ENCODE measurements around the gene PITPNB.

PITPNB gene

DNA sequence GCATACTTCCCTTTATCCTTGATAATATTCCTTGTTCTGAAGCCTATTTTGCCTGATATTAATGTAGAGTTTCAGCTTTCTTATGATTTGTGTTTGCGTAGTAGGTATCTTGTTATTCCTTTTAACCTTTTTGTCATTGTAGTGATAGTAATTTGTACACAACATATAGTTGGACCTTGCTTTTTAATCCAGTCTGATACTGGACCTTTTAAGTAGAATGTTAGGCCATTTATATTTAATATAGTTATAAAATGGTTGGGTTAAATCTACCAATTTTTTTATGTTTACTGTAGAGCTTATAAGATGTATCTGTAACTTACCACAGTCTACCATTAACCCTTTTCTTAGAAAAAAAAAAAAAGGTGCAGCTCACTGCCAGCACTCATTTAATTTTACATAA lies 8.6 kb upstream of the PITPNB start:
- no peak for DNase-seq

GRCh38 chr22:27925331-27925730 lies 6.3 kb upstream of the PITPNB start:
- no peak for DNase-seq
- in situ Hi-C loops (cut with HindIII; ENCODE audit: low pct_ligation_motif_present, low pct_unique_long_range_greater_than_20kb, low sequenced_read_pairs) = no loop called here

More for the DNA sequence above, 8.6 kb upstream of the PITPNB start:
- in situ Hi-C loops (cut with HindIII; ENCODE audit: low pct_ligation_motif_present, low pct_unique_long_range_greater_than_20kb, low sequenced_read_pairs) = no loop called here

DNA sequence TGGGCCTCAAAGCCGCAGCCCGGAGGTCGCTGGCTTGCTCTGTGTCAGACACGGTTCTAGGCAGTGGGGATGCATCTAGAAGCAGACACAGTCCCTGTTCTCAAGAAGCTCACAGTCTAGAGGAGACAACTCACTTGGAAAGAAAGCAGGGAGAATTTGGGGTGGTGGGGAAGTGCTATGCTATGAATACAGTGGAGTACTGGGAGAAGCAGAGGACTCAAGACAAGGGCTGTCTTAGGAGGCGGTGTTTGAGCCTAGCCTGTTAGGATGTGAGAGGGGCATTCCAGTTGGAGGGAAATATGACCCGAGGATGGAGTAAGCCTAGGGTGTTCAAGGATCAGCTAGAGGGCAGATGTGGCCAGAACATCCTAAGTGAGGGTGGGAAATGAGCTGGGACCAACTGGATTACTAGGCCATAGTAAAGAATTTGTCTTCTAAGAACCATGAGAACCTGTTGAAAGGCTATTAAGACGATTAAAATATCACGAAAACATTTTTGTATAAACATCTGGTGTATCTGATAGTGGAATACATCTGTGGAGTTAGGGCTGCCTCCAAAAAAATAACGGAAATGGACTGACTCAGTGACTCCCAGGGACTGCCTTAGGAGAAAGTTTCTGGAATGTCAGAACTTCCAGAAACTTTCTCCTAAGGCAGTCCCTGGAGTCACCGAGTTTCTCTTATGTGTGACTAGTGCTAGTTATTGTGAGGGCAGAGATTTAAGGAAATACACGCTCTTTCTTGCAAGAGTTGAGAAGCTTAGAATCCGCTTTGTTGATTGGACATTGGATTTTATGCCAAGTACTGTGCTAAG lies 1.1 kb upstream of the PITPNB start:
- peak; percentile 35 for DNase-seq
- in situ Hi-C loops (cut with HindIII; ENCODE audit: low pct_ligation_motif_present, low pct_unique_long_range_greater_than_20kb, low sequenced_read_pairs) = no loop called here

DNA sequence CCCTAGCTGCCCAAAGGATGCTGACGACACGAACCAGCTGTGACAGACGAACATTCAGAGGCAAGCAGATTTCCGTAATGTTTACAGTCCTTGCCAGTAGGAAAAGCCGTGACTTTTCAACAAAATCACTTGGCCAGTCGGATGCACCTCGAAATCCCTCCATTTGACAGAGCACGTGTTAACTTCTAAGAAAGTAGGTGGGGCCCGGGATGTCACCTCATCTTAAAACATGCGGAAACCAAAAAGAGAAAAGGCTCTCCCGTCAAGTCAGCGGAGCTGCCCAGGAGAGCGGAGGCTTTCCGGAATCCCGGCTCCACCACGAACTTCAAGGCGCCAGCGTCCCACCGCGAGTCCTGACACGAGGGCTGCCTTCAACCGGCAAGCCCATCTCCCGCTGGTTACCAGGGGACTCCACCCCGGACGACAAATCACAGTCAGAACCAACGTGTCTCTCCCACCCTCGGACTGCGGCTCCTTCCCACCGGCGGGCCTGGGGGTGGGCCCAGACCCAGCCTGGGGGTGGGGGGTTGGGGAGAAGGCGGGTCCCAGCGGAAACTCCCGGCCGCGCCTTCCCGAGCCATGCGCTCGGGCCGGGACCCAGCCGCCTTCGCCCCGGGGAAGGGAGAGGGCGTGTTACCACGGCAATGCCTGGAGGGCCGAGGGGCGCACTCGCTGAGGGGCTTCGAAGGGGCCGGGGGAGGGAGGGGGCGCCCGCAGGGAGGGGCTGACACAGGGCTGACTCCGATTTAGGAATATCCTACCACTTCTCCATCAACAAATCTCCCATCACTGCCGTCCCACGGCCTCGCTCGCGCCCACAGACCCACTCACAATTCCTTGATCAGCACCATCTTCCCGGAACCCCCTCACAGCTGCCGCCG lies 475 bp downstream of the PITPNB start:
- in situ Hi-C loops (cut with HindIII; ENCODE audit: low pct_ligation_motif_present, low pct_unique_long_range_greater_than_20kb, low sequenced_read_pairs) = no loop called here
- DNase-seq = peak; percentile 49

DNA sequence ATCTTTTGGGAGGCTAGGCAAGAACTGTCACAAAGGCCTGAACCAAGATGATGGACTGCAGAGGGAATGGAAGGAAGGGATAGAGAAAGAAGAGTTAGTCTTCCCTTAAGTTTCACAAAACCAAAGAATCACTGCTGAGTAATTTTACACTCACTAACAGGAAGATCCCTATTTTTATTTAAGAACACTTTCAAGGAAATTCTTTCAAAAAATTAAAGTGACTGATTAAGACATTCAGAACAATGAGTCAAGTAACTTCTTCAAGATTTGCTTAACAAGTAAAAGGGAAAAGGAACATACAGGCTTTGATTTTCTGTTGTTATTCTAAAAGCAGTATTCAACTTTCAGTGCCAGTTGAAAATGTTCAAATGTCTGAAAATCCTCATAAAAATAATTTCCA lies 3.1 kb downstream of the PITPNB start:
- in situ Hi-C loops (cut with HindIII; ENCODE audit: low pct_ligation_motif_present, low pct_unique_long_range_greater_than_20kb, low sequenced_read_pairs) = no loop called here
- DNase-seq = no peak

DNA sequence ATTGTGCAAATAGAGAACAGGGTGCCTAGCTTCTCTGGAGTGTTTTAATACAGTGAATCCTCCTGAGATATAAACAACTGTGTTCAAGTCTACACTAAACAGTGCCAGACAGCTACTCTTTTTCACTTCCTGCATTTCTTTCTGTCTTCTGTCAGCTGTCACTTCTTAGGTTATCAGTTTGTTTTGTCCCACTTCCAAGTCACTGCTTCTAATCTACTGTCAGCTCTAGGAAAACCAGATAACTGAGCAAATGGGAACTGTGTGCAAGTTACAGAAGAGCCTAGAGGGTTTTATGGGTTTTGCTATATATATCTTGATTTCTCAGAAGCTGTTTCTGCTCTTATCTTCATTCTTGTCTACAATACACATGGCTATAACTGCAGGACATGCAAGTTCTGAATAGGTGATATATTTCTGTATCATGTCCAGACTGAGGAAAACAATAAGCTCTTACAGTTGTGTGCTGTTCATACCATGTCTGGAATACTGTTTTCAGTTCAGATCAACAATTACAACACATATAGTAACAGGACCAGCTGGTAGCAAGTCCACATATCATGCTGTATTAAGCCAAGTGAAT lies 5.8 kb downstream of the PITPNB start:
- in situ Hi-C loops (cut with HindIII; ENCODE audit: low pct_ligation_motif_present, low pct_unique_long_range_greater_than_20kb, low sequenced_read_pairs) = no loop called here
- no peak for DNase-seq

DNA sequence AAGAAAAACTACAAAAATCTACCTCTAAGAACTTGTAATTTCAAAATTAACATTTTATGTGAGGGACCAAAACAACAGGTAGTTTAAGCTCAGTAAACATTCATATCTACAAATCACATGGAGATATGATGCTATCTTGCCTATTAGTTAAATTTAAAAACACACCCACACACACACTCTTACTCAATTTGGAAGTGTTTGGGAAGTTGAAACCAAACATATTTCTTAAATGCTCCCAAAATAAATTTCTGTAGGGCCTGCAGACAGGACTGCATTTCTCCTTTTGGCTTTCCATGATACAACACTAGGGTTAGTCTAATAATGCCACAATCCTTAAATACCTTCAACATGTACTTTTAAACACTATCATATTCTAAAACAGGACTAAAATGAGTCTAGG lies 7.0 kb downstream of the PITPNB start:
- no peak for DNase-seq
- in situ Hi-C loops (cut with HindIII; ENCODE audit: low pct_ligation_motif_present, low pct_unique_long_range_greater_than_20kb, low sequenced_read_pairs) = no loop called here

GRCh38 chr22:27911330-27911729 lies 7.7 kb downstream of the PITPNB start:
- DNase-seq = no peak
- in situ Hi-C loops (cut with HindIII; ENCODE audit: low pct_ligation_motif_present, low pct_unique_long_range_greater_than_20kb, low sequenced_read_pairs) = no loop called here

- in situ Hi-C loops (cut with HindIII; ENCODE audit: low pct_ligation_motif_present, low pct_unique_long_range_greater_than_20kb, low sequenced_read_pairs) = no loop called here
Measured at GRCh38 chr22:27906241-27906640, 12.8 kb downstream of the PITPNB start.

DNA sequence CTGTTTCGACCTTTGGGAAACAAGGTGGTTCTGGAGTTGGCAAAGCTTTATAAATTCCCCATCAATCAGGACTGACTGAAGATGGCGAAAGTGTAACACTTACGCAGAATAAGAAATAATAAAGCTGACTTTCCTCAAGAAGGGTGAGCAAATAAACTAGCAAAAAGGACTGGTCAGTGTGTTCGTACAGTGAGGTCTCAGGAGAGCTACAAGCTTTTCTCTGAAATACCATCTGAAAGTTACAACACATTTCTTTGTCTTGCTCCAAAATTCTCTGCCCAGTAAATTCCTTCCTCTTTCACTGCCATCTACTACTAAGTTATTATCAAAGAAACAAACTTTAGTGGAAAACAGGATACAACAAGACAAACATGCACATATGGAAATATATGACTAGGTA lies 13.4 kb downstream of the PITPNB start:
- in situ Hi-C loops (cut with HindIII; ENCODE audit: low pct_ligation_motif_present, low pct_unique_long_range_greater_than_20kb, low sequenced_read_pairs) = no loop called here
- DNase-seq = no peak

More at GRCh38 chr22:27906241-27906640, 12.8 kb downstream of the PITPNB start:
- DNase-seq = no peak

DNA sequence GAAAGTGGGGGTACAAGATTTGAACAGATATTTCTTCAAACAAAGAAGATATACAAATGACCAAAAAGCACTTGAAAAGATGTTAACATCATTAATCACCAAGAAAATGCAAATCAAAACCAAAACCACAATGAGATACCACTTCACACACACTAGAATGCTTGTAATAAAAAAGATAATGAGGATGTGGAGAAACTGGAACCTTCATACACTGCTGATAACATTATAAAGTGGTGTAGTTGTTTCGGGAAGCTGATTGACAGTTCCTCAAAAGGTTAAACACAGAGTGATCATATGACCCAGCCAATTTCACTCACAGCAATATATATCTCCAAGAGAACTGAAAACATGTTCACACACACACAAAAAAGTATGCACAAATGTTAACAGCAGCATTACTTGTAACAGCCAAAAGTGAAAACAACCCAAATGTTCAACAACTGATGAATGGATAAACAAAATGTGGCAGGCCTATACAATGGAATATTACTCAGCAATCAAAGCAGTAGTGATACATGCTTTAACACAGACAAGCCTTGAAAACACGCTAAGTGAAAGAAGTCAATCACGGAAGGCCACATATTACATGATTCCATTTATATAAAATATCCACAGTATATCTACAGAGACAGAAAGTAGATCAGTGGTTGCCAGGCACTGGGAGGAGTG lies 15.1 kb downstream of the PITPNB start:
- in situ Hi-C loops (cut with HindIII; ENCODE audit: low pct_ligation_motif_present, low pct_unique_long_range_greater_than_20kb, low sequenced_read_pairs) = no loop called here
- DNase-seq = no peak

DNA sequence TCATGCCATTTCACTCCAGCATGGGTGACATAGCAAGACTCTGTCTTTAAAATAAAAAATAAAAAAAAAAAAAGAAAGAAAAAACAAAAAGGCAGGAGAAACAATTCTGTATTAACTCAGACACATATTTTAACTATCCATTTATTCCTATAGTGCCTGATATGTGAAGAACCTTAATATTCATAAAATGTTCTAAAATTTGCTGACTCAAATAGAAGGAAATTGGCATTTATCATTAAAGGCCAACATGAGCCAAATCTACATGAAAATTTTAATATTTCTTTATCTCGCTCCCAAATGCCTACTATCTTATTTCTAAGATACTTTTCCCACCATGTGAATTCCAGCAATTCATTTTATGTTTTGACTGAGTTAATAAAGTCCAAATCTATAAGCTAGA lies 18.9 kb downstream of the PITPNB start:
- in situ Hi-C loops (cut with HindIII; ENCODE audit: low pct_ligation_motif_present, low pct_unique_long_range_greater_than_20kb, low sequenced_read_pairs) = no loop called here
- no peak for DNase-seq

GRCh38 chr22:27896245-27896644 lies 22.8 kb downstream of the PITPNB start:
- in situ Hi-C loops (cut with HindIII; ENCODE audit: low pct_ligation_motif_present, low pct_unique_long_range_greater_than_20kb, low sequenced_read_pairs) = no loop called here
- DNase-seq = no peak

DNA sequence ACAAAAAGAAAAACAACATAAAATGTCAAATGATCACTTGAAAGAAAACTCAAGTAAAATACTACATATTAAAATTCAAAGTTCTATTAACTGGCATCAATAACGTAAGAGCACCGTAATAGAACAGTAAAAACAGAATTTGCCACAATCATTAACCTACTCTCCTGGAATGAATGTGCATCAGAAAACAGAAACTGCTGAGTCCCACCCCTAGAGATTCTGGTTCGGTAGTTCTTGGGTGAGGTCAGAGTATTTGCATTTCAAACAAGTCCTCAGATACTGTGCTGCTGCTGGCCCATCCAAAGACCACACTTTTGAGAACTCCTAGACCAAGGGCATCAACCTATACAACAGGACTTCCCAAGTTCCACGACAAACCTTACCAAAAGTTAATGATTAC lies 23.5 kb downstream of the PITPNB start:
- DNase-seq = no peak
- in situ Hi-C loops (cut with HindIII; ENCODE audit: low pct_ligation_motif_present, low pct_unique_long_range_greater_than_20kb, low sequenced_read_pairs) = no loop called here

- DNase-seq = no peak
- in situ Hi-C loops (cut with HindIII; ENCODE audit: low pct_ligation_motif_present, low pct_unique_long_range_greater_than_20kb, low sequenced_read_pairs) = no loop called here
Measured at GRCh38 chr22:27892811-27893210, 26.2 kb downstream of the PITPNB start.

- no peak for DNase-seq
- in situ Hi-C loops (cut with HindIII; ENCODE audit: low pct_ligation_motif_present, low pct_unique_long_range_greater_than_20kb, low sequenced_read_pairs) = no loop called here
Measured at GRCh38 chr22:27892064-27892463, 27.0 kb downstream of the PITPNB start.

GRCh38 chr22:27888310-27888709 lies 30.7 kb downstream of the PITPNB start:
- DNase-seq = no peak

GRCh38 chr22:27886843-27887151 lies 32.3 kb downstream of the PITPNB start:
- in situ Hi-C loops (cut with HindIII; ENCODE audit: low pct_ligation_motif_present, low pct_unique_long_range_greater_than_20kb, low sequenced_read_pairs) = no loop called here
- no peak for DNase-seq

More at GRCh38 chr22:27888310-27888709, 30.7 kb downstream of the PITPNB start:
- in situ Hi-C loops (cut with HindIII; ENCODE audit: low pct_ligation_motif_present, low pct_unique_long_range_greater_than_20kb, low sequenced_read_pairs) = no loop called here
